ENCODE measurements around the gene SMIM11. TPM values are rescaled to one million over a fixed set of nuclear protein-coding genes. Genes with fewer than 3 reads are reported as not detected.
A peak's percentile ranks its signal among the peaks of the same experiment; 100 is the strongest.
"Not testable (repeated sequence)": the region's sequence is repeated elsewhere in the genome, so short reads cannot be mapped to it uniquely, and the experiment has no call there.

Gene SMIM11
- total and polyA plus RNA-seq, 2 of the 8 experiments (the other 6 are each of a cell fraction or from before 2014, with no cell fraction given), result 1.0 to 3.2 TPM

DNA sequence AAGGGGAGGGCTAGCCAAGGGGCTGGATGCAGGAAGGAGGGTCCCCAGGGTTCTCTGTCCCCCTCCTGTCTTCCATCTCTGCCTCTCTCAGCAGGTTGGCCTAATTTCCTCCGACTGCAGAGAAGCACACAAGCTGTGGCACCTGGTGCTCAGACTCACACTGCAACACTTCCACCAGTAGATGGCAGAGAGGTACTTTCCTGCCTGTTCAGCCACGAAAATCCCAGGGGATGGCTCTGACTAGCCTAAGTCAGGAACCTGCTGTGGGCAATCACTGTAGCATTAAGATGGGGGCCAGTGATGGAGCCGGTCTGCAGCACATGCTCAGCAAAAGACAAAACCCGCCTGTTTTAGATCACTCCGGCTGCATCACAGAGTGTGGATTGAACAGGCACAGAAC lies 54.4 kb downstream of the SMIM11 start:
- H3K23me2 ChIP-seq (ENCODE audit: low read depth, low read length); H3K4ac ChIP-seq (replicated peaks; ENCODE audit: insufficient read length, low read depth, low read length); POLR2A ChIA-PET (ENCODE audit: partially characterized antibody); H2BK5ac ChIP-seq (ENCODE audit: low read depth, low read length); H2BK20ac ChIP-seq (ENCODE audit: low read length); H3K4me1 ChIP-seq (replicated peaks in 1 of 4; ENCODE audit: control insufficient read depth in 3 of 4, insufficient read depth in 4 of 4, low read length in 3 of 4); H3K23ac ChIP-seq (ENCODE audit: insufficient read length); H3K9ac ChIP-seq (replicated peaks in 1 of 4; ENCODE audit: extremely low read depth in 1 of 4, low read depth in 3 of 4, low read length in 3 of 4); H3K4me2 ChIP-seq (ENCODE audit: insufficient read depth in 1 of 2, low read depth in 2 of 2, low read length in 2 of 2); H2AFZ ChIP-seq (ENCODE audit: low read length); H3K27ac ChIP-seq (ENCODE audit: low read depth, low read length); H3K79me2 ChIP-seq (ENCODE audit: control insufficient read depth in 1 of 2, insufficient read depth in 2 of 2, low read length in 2 of 2); H3K36me3 ChIP-seq (ENCODE audit: control insufficient read depth in 2 of 4, insufficient read depth in 4 of 4, low read length in 3 of 4); H4K5ac ChIP-seq (ENCODE audit: insufficient read length, low read depth, low read length); H4K8ac ChIP-seq (ENCODE audit: extremely low read depth, insufficient read depth, low read length); H4K20me1 ChIP-seq (replicated peaks in 1 of 2; ENCODE audit: control insufficient read depth in 1 of 2, insufficient read depth in 2 of 2, low read length in 2 of 2); H4K91ac ChIP-seq (replicated peaks; ENCODE audit: insufficient read length, low read length); H3K27me3 ChIP-seq (replicated peaks in 1 of 4; ENCODE audit: control insufficient read depth in 3 of 4, extremely low read depth in 1 of 4, insufficient read depth in 3 of 4, low read length in 3 of 4); DNase-seq (ENCODE audit: low read depth in 1 of 2, low spot score in 2 of 2); H2BK15ac ChIP-seq (ENCODE audit: low read length); H3K9me3 ChIP-seq (ENCODE audit: insufficient read depth in 2 of 2, low read depth in 1 of 2, low read length in 1 of 2); H3K14ac ChIP-seq (ENCODE audit: insufficient read length); H2BK120ac ChIP-seq (replicated peaks; ENCODE audit: low read depth, low read length); H2AK5ac ChIP-seq (ENCODE audit: low read depth, low read length); H3K4me3 ChIP-seq (ENCODE audit: extremely low read depth in 1 of 4, insufficient read depth in 2 of 4, low read depth in 3 of 4, low read length in 4 of 4); CTCF ChIA-PET (ENCODE audit: partially characterized antibody); H3K18ac ChIP-seq (ENCODE audit: extremely low read depth, low read length); H2BK12ac ChIP-seq (ENCODE audit: low read depth, low read length); H3K56ac ChIP-seq (replicated peaks; ENCODE audit: insufficient read length, low read depth, low read length); H3K79me1 ChIP-seq (ENCODE audit: low read depth, low read length): not testable (repeated sequence)
- peak; percentile 52 for FAIRE-seq
- WGBS, 2 experiments (ENCODE audit: extremely low coverage in 1 of 2, insufficient coverage in 1 of 2, insufficient read length in 1 of 2, insufficient replicate concordance in 2 of 2, low coverage in 1 of 2, low lambda C conversion rate in 2 of 2, missing lambda C conversion rate in 1 of 2), result no CpG with 5 or more reads among the region's 5 CpGs

Other genes starting within 250 kb of the SMIM11 start
- 0.31 and 0.37 TPM in 2 replicates for gene KCNE2, start 11.5 kb upstream of the SMIM11 start, total RNA-seq (2021; fragmentation: NEBNext Ultra II Directional; extraction: Animal tissue kit (Norgen Biotek cat#: 25700))
- gene KCNE2, start 11.5 kb upstream of the SMIM11 start, polyA plus RNA-seq (2011; rRNA removed), result 0.09 and 0.14 TPM in 2 replicates
- not detected in 2 replicates for gene SMIM34, start 48.4 kb downstream of the SMIM11 start, total RNA-seq (2021; fragmentation: NEBNext Ultra II Directional; extraction: Animal tissue kit (Norgen Biotek cat#: 25700))
- gene SMIM34, start 48.4 kb downstream of the SMIM11 start, polyA plus RNA-seq (2011; rRNA removed), result not detected in 2 replicates
- 0.15 and 0.28 TPM in 2 replicates for gene KCNE1, start 136.7 kb downstream of the SMIM11 start, total RNA-seq (2021; fragmentation: NEBNext Ultra II Directional; extraction: Animal tissue kit (Norgen Biotek cat#: 25700))
- gene KCNE1, start 136.7 kb downstream of the SMIM11 start, polyA plus RNA-seq (2011; rRNA removed), result 0.08 and 0.63 TPM in 2 replicates
- gene RCAN1, start 239.6 kb downstream of the SMIM11 start, total RNA-seq (2021; fragmentation: NEBNext Ultra II Directional; extraction: Animal tissue kit (Norgen Biotek cat#: 25700)), result 5.5 and 6.4 TPM in 2 replicates
- 1.7 and 1.8 TPM in 2 replicates for gene RCAN1, start 239.6 kb downstream of the SMIM11 start, polyA plus RNA-seq (2011; rRNA removed)

Data from H1 (cell line).